GM13977 (cell line): Measurements from ENCODE around the gene LDLRAD4.

Experiments used
- DNase-seq: peaks from one replicate; pipeline ENCODE4 v3.0.0; 2012; ENCODE audit warnings: low spot score
- CTCF ChIP-seq: IDR thresholded peaks from 2 replicates; pipeline ENCODE4 v1.5.1; 2012; ENCODE audit warnings: mild to moderate bottlenecking, control low read depth; ENCODE audit not compliant: insufficient read depth; ENCODE audit errors: extremely low read depth, missing control alignments
- in situ Hi-C: fragments of 300-500 bp; cut with MboI; formaldehyde crosslinking; loops from one replicate; pipeline ENCODE4 v1.12.0; 2022; ENCODE audit warnings: low sequenced_read_pairs, low pct_unique_long_range_greater_than_20kb, mixed read lengths, inconsistent platforms; ENCODE audit not compliant: unreplicated experiment

Gene LDLRAD4

GRCh38 chr18:13198701-13199100 is 19.9 kb upstream of the LDLRAD4 start:
- no peak for DNase-seq
- in situ Hi-C loops: no loop called here
- TF ChIP-seq CTCF: no peak

GRCh38 chr18:13199169-13199568 is 19.4 kb upstream of the LDLRAD4 start:
- no peak for TF ChIP-seq CTCF
- in situ Hi-C loops: no loop called here
- no peak for DNase-seq

GRCh38 chr18:13201292-13201691 is 17.3 kb upstream of the LDLRAD4 start:
- in situ Hi-C loops: no loop called here
- no peak for TF ChIP-seq CTCF
- no peak for DNase-seq

- no peak for TF ChIP-seq CTCF
- no peak for DNase-seq
- in situ Hi-C loops: no loop called here
These were observed 16.0 kb upstream of the LDLRAD4 start for GRCh38 chr18:13202571-13202970.

GRCh38 chr18:13206301-13206700 is 12.3 kb upstream of the LDLRAD4 start:
- no peak for TF ChIP-seq CTCF
- in situ Hi-C loops: no loop called here
- no peak for DNase-seq

GRCh38 chr18:13207294-13207693 is 11.3 kb upstream of the LDLRAD4 start:
- TF ChIP-seq CTCF: no peak
- DNase-seq: no peak
- in situ Hi-C loops: no loop called here

GRCh38 chr18:13211534-13211933 is 7.0 kb upstream of the LDLRAD4 start:
- TF ChIP-seq CTCF: no peak
- in situ Hi-C loops: no loop called here
- DNase-seq: no peak
